PC-9 (cell line): ENCODE data around the gene GNAQ.

ENCODE experiments used
- EZH2 ChIP-seq: fragments of 200-600 bp; sonication (generic); IDR thresholded peaks from 2 replicates; pipeline ENCODE4 v1.8.0; 2017; ENCODE audit warnings: antibody characterized with exemption, low read depth
- TF ChIP-seq, protein P1 (sequence below): fragments of 200-600 bp; sonication (generic); conservative IDR thresholded peaks from 2 replicates; pipeline ENCODE4 v1.6.1; 2017; ENCODE audit warnings: mixed run types, antibody characterized with exemption, mild to moderate bottlenecking, moderate library complexity

DNA sequence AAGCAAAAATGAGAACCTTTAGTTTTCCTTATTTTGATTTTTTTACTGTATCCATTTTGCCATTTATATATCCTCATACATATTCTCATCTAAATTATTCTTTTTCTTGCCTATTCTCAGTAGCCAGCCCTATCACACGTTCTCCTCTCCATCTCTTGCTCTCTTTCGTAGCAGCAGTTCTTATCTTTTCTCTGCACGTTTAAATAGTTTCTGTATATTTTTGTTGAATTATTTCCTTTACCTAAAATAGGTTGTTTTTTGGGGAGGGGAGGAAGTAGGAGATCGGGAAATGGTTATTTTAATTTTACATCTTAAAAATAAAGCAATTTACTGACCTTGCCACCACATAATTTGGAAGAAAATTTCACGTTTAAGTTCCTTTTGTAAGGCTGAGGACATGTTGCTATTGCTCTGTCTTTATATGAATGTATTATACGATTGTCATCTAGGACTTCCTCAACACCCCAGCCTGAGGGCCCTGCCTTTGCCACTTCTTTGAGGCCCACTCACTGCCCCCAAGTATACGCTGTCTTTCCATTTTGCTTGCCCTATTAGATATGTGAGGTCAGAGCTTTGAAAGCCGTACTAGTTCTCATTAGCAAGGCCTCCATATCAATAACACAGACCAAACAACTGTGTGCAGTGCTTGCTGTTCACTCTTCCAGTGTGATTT is 140.3 kb downstream of the GNAQ start:
- TF ChIP-seq, protein P1, sequence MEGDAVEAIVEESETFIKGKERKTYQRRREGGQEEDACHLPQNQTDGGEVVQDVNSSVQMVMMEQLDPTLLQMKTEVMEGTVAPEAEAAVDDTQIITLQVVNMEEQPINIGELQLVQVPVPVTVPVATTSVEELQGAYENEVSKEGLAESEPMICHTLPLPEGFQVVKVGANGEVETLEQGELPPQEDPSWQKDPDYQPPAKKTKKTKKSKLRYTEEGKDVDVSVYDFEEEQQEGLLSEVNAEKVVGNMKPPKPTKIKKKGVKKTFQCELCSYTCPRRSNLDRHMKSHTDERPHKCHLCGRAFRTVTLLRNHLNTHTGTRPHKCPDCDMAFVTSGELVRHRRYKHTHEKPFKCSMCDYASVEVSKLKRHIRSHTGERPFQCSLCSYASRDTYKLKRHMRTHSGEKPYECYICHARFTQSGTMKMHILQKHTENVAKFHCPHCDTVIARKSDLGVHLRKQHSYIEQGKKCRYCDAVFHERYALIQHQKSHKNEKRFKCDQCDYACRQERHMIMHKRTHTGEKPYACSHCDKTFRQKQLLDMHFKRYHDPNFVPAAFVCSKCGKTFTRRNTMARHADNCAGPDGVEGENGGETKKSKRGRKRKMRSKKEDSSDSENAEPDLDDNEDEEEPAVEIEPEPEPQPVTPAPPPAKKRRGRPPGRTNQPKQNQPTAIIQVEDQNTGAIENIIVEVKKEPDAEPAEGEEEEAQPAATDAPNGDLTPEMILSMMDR = no peak
- TF ChIP-seq EZH2 = no peak
